ENCODE data around the gene MYBPC1. TPM values are rescaled to one million over a fixed set of nuclear protein-coding genes. Genes with fewer than 3 reads are reported as not detected.
A peak's percentile ranks its signal among the peaks of the same experiment; 100 is the strongest.

MYBPC1 gene
- total and polyA plus RNA-seq, 9 of the 15 experiments (the other 6 are each of a cell fraction or from before 2014, with no cell fraction given): not detected

DNA sequence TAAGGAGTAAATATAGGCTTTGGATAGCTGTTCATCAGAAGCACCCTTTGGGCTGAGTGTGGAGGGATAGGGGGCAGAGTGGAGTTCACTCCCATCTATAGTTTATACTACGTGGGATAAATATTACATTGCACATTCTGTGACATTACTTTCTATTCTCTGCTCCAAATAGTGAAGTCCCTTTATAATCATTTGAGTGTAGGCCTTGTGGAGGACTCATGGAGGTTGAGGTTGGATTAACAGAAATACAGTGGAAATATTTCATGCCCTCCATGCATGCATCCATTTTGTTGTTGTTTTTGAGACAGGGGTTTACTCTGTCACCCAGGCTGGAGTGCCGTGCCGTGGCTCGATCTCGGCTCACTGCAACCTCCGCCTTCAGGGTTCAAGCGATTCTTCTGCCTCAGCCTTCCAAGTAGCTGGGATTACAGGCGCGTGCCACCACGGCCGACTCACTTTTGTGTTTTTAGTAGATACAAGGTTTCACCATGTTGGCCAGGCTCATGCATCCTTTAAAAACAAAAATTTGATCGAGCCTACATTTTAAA is 104.1 kb downstream of the MYBPC1 start (continued):
- TF ChIP-seq, protein P1, sequence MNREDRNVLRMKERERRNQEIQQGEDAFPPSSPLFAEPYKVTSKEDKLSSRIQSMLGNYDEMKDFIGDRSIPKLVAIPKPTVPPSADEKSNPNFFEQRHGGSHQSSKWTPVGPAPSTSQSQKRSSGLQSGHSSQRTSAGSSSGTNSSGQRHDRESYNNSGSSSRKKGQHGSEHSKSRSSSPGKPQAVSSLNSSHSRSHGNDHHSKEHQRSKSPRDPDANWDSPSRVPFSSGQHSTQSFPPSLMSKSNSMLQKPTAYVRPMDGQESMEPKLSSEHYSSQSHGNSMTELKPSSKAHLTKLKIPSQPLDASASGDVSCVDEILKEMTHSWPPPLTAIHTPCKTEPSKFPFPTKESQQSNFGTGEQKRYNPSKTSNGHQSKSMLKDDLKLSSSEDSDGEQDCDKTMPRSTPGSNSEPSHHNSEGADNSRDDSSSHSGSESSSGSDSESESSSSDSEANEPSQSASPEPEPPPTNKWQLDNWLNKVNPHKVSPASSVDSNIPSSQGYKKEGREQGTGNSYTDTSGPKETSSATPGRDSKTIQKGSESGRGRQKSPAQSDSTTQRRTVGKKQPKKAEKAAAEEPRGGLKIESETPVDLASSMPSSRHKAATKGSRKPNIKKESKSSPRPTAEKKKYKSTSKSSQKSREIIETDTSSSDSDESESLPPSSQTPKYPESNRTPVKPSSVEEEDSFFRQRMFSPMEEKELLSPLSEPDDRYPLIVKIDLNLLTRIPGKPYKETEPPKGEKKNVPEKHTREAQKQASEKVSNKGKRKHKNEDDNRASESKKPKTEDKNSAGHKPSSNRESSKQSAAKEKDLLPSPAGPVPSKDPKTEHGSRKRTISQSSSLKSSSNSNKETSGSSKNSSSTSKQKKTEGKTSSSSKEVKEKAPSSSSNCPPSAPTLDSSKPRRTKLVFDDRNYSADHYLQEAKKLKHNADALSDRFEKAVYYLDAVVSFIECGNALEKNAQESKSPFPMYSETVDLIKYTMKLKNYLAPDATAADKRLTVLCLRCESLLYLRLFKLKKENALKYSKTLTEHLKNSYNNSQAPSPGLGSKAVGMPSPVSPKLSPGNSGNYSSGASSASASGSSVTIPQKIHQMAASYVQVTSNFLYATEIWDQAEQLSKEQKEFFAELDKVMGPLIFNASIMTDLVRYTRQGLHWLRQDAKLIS (CRISPR knock-in tag; IDR thresholded peaks at IDR 0.05): no peak
- TF ChIP-seq PHB2 (IDR thresholded peaks at IDR 0.05; ENCODE audit: low read depth) (no peak), RBM15 (IDR thresholded peaks at IDR 0.05; ENCODE audit: insufficient read depth, low read length) (no peak), SP2 (IDR thresholded peaks at IDR 0.05; ENCODE audit: extremely low read depth, low read depth, low read length, poor library complexity, severe bottlenecking) (no peak), MCM3 (IDR thresholded peaks at IDR 0.05) (no peak), EHMT2 (IDR thresholded peaks at IDR 0.05) (no peak), FOXM1 (IDR thresholded peaks at IDR 0.05; ENCODE audit: low read depth) (no peak), FOXM1 (CRISPR knock-in tag; IDR thresholded peaks at IDR 0.05; ENCODE audit: low read depth) (no peak), JUND (IDR thresholded peaks at IDR 0.05; ENCODE audit: borderline replicate concordance, low read depth, low read length) (no peak), JUND (tag; IDR thresholded peaks at IDR 0.05; ENCODE audit: borderline replicate concordance, low read depth, low read length) (0 out of 3 replicates have a peak, but pooled peaks have one; percentile 31), NCOA4 (IDR thresholded peaks at IDR 0.05; ENCODE audit: partially characterized antibody) (no peak), ZBTB1 (CRISPR knock-in tag; IDR thresholded peaks at IDR 0.05; ENCODE audit: borderline replicate concordance, low read depth) (no peak), CXXC5 (CRISPR knock-in tag; IDR thresholded peaks at IDR 0.05) (no peak), FOS (IDR thresholded peaks at IDR 0.05; ENCODE audit: extremely low read depth, insufficient read length) (no peak), IFI16 (CRISPR knock-in tag; IDR thresholded peaks at IDR 0.05) (no peak), DPF2 (IDR thresholded peaks at IDR 0.05) (no peak), HEY1 (CRISPR knock-in tag; IDR thresholded peaks at IDR 0.05; ENCODE audit: borderline replicate concordance) (no peak), ZNF586 (CRISPR knock-in tag; conservative IDR thresholded peaks at IDR 0.05) (no peak)
- TF ChIP-seq, protein P2, sequence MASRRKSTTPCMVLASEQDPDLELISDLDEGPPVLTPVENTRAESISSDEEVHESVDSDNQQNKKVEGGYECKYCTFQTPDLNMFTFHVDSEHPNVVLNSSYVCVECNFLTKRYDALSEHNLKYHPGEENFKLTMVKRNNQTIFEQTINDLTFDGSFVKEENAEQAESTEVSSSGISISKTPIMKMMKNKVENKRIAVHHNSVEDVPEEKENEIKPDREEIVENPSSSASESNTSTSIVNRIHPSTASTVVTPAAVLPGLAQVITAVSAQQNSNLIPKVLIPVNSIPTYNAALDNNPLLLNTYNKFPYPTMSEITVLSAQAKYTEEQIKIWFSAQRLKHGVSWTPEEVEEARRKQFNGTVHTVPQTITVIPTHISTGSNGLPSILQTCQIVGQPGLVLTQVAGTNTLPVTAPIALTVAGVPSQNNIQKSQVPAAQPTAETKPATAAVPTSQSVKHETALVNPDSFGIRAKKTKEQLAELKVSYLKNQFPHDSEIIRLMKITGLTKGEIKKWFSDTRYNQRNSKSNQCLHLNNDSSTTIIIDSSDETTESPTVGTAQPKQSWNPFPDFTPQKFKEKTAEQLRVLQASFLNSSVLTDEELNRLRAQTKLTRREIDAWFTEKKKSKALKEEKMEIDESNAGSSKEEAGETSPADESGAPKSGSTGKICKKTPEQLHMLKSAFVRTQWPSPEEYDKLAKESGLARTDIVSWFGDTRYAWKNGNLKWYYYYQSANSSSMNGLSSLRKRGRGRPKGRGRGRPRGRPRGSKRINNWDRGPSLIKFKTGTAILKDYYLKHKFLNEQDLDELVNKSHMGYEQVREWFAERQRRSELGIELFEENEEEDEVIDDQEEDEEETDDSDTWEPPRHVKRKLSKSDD (conservative IDR thresholded peaks at IDR 0.05; ENCODE audit: low read length): no peak
- TF ChIP-seq, protein P3, sequence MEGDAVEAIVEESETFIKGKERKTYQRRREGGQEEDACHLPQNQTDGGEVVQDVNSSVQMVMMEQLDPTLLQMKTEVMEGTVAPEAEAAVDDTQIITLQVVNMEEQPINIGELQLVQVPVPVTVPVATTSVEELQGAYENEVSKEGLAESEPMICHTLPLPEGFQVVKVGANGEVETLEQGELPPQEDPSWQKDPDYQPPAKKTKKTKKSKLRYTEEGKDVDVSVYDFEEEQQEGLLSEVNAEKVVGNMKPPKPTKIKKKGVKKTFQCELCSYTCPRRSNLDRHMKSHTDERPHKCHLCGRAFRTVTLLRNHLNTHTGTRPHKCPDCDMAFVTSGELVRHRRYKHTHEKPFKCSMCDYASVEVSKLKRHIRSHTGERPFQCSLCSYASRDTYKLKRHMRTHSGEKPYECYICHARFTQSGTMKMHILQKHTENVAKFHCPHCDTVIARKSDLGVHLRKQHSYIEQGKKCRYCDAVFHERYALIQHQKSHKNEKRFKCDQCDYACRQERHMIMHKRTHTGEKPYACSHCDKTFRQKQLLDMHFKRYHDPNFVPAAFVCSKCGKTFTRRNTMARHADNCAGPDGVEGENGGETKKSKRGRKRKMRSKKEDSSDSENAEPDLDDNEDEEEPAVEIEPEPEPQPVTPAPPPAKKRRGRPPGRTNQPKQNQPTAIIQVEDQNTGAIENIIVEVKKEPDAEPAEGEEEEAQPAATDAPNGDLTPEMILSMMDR (IDR thresholded peaks at IDR 0.05 in 2 of 3, conservative IDR thresholded peaks at IDR 0.05 in 1 of 3; ENCODE audit: insufficient read depth in 2 of 3, low read depth in 1 of 3, low read length in 3 of 3): peak in 2 of 3 experiments; percentile 36 to 40; a peak in 3 of 6 replicates
- TF ChIP-seq, protein P4, sequence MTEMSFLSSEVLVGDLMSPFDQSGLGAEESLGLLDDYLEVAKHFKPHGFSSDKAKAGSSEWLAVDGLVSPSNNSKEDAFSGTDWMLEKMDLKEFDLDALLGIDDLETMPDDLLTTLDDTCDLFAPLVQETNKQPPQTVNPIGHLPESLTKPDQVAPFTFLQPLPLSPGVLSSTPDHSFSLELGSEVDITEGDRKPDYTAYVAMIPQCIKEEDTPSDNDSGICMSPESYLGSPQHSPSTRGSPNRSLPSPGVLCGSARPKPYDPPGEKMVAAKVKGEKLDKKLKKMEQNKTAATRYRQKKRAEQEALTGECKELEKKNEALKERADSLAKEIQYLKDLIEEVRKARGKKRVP (CRISPR knock-in tag; IDR thresholded peaks at IDR 0.05): no peak

All from K562 (cell line).